Upper lobe of left lung (tissue), 4 donors: ENCODE measurements around the gene FAM185A.

Experiments used
- CTCF ChIP-seq, 6 experiments: fragments of 450-650 bp in 4 of 6; fragments of 200-600 bp in 2 of 6; sonication (generic) in 2 of 6; IDR thresholded peaks; one replicate each; pipeline ENCODE4 v1.5.1; 2016 to 2019; ENCODE audit warnings: antibody characterized with exemption in 6 of 6
- POLR2A ChIP-seq, 4 donors: fragments of 450-650 bp; IDR thresholded peaks; one replicate each; pipeline ENCODE4 v1.5.1; 2016 to 2017; ENCODE audit warnings: antibody characterized with exemption in 4 of 4, mild to moderate bottlenecking in 2 of 4
- POLR2AphosphoS5 ChIP-seq, 2 donors: sonication (generic); formaldehyde crosslinking; IDR thresholded peaks; one replicate each; pipeline ENCODE4 v1.5.1; 2017; ENCODE audit warnings: antibody characterized with exemption in 2 of 2

- TF ChIP-seq POLR2A (IDR thresholded peaks at IDR 0.05) (no peak), CTCF (IDR thresholded peaks at IDR 0.05) (no peak), POLR2AphosphoS5 (IDR thresholded peaks at IDR 0.05) (no peak)
These were observed 107.2 kb downstream of the FAM185A start for GRCh38 chr7:102856036-102856435.
